GM19023 (cell line): ENCODE results near the gene GALNT18.

Experiments used
- ATAC-seq: cut with Tn5 transposase; IDR thresholded peaks from one replicate; pipeline ENCODE4 v1.9.1; 2021; ENCODE audit warnings: mild to moderate bottlenecking, moderate library complexity; ENCODE audit not compliant: unreplicated experiment

The GALNT18 gene

GRCh38 chr11:11534981-11535380 is 86.8 kb downstream of the GALNT18 start:
- ATAC-seq = no peak

GRCh38 chr11:11533751-11534150 is 88.1 kb downstream of the GALNT18 start:
- no peak for ATAC-seq

- no peak for ATAC-seq
Observed at GRCh38 chr11:11533057-11533456, 88.7 kb downstream of the GALNT18 start.

GRCh38 chr11:11532574-11532973 is 89.2 kb downstream of the GALNT18 start:
- ATAC-seq = no peak

GRCh38 chr11:11531131-11531908 is 90.5 kb downstream of the GALNT18 start:
- ATAC-seq = no peak

- no peak for ATAC-seq
Observed at GRCh38 chr11:11528986-11529385, 92.8 kb downstream of the GALNT18 start.

GRCh38 chr11:11525283-11525682 is 96.5 kb downstream of the GALNT18 start:
- ATAC-seq = no peak

GRCh38 chr11:11524436-11525061 is 97.3 kb downstream of the GALNT18 start:
- no peak for ATAC-seq

- ATAC-seq = no peak
Observed at GRCh38 chr11:11522591-11522990, 99.2 kb downstream of the GALNT18 start.

- ATAC-seq = no peak
Observed at GRCh38 chr11:11521306-11522002, 100.4 kb downstream of the GALNT18 start.

GRCh38 chr11:11520231-11521015 is 101.4 kb downstream of the GALNT18 start:
- ATAC-seq = no peak

GRCh38 chr11:11519184-11519583 is 102.6 kb downstream of the GALNT18 start:
- ATAC-seq = no peak

GRCh38 chr11:11514246-11514645 is 107.6 kb downstream of the GALNT18 start:
- ATAC-seq = no peak

- ATAC-seq = no peak
Observed at GRCh38 chr11:11513422-11513821, 108.4 kb downstream of the GALNT18 start.

- no peak for ATAC-seq
Observed at GRCh38 chr11:11512929-11513328, 108.9 kb downstream of the GALNT18 start.

- no peak for ATAC-seq
Observed at GRCh38 chr11:11512502-11512901, 109.3 kb downstream of the GALNT18 start.

- ATAC-seq = no peak
Observed at GRCh38 chr11:11512090-11512489, 109.7 kb downstream of the GALNT18 start.

GRCh38 chr11:11510939-11511338 is 110.9 kb downstream of the GALNT18 start:
- no peak for ATAC-seq

GRCh38 chr11:11505692-11506091 is 116.1 kb downstream of the GALNT18 start:
- ATAC-seq = no peak

- no peak for ATAC-seq
Observed at GRCh38 chr11:11505190-11505589, 116.6 kb downstream of the GALNT18 start.

GRCh38 chr11:11504071-11504470 is 117.7 kb downstream of the GALNT18 start:
- no peak for ATAC-seq
